SH-SY5Y (cell line): ENCODE results near the gene SMIM1.

Experiments
- GATA2 ChIP-seq: IDR thresholded peaks from 2 replicates; pipeline ENCODE4 v1.6.1; 2011; ENCODE audit warnings: mild to moderate bottlenecking, low read depth, low read length
- GATA3 ChIP-seq: IDR thresholded peaks from 2 replicates; pipeline ENCODE4 v1.6.1; 2011; ENCODE audit warnings: low read depth, mild to moderate bottlenecking, low read length, moderate library complexity

GRCh38 chr1:3771108-3772026 is 1.2 kb upstream of the SMIM1 start:
- no peak for TF ChIP-seq GATA2
- no peak for TF ChIP-seq GATA3
